Jurkat, Clone E6-1 (cell line): Measurements from ENCODE around the gene CHKB. TPM values are rescaled to one million over a fixed set of nuclear protein-coding genes. Genes with fewer than 3 reads are reported as not detected.
"Not testable (repeated sequence)": the region's sequence is repeated elsewhere in the genome, so short reads cannot be mapped to it uniquely, and the experiment has no call there.

Experiments
- DNase-seq: peaks from one replicate; pipeline ENCODE4 v3.0.0-alpha.2; 2011; ENCODE audit warnings: low read depth, low spot score
- H3K4me3 ChIP-seq: 2 replicates; pipeline ENCODE4 v1.5.1; 2011; ENCODE audit warnings: mild to moderate bottlenecking, low read length, control low read depth, moderate library complexity
- polyA plus RNA-seq: library from polyadenylated mRNA; unstranded; fragments of >200 nt; gene quantifications from one replicate; pipeline ENCODE4 v1.2.1, GENCODE V29; 2012; ENCODE audit warnings: missing spikeins; ENCODE audit not compliant: insufficient read length, insufficient read depth

Gene CHKB
- 76.0 TPM for polyA plus RNA-seq

GRCh38 chr22:50582493-50583293, at the start of gene CHKB:
Gene CHKB, minus strand, starts transcription at chr22:50582849. Its CDS starts 68 bp downstream, at chr22:50582781.
- peak; percentile 95 for DNase-seq

GRCh38 chr22:50630376-50630775, 47.7 kb upstream of the CHKB start:
- H3K4me3 ChIP-seq = no peak overlapping the region
- no peak for DNase-seq

More at GRCh38 chr22:50582493-50583293, at the start of gene CHKB:
- peak within 1 kb of the TSS; percentile 91 for H3K4me3 ChIP-seq

- H3K4me3 ChIP-seq = peak overlapping the region; percentile 55
- DNase-seq = peak; percentile 33
These were observed 46.0 kb upstream of the CHKB start for GRCh38 chr22:50628543-50629134.

- H3K4me3 ChIP-seq = peak within 1 kb of the TSS; percentile 55
- peak; percentile 67 for DNase-seq
These were observed 45.2 kb upstream of the CHKB start, which contains the start of gene ARSA for GRCh38 chr22:50627642-50628542. Gene ARSA, minus strand, starts transcription at chr22:50628152. Its CDS starts 373 bp downstream, at chr22:50627779.

GRCh38 chr22:50626850-50627641, 44.4 kb upstream of the CHKB start:
- peak overlapping the region; percentile 55 for H3K4me3 ChIP-seq
- no peak for DNase-seq

- H3K4me3 ChIP-seq = no peak overlapping the region; the same call in 1 of the 2 replicates
- no peak for DNase-seq
These were observed 43.7 kb upstream of the CHKB start for GRCh38 chr22:50626314-50626849.

- no peak for DNase-seq
These were observed 43.1 kb upstream of the CHKB start for GRCh38 chr22:50625568-50626313.

GRCh38 chr22:50625131-50625567, 42.5 kb upstream of the CHKB start:
- no peak for DNase-seq
- no peak overlapping the region for H3K4me3 ChIP-seq

More at GRCh38 chr22:50625568-50626313, 43.1 kb upstream of the CHKB start:
- H3K4me3 ChIP-seq = no peak overlapping the region

GRCh38 chr22:50624347-50625130, 41.9 kb upstream of the CHKB start:
- DNase-seq = no peak
- H3K4me3 ChIP-seq = no peak overlapping the region

- H3K4me3 ChIP-seq = no peak overlapping the region
- DNase-seq = no peak
These were observed 40.2 kb upstream of the CHKB start for GRCh38 chr22:50622723-50623327.

- DNase-seq = no peak
- peak overlapping the region; percentile 67 for H3K4me3 ChIP-seq
These were observed 39.5 kb upstream of the CHKB start for GRCh38 chr22:50621948-50622722.

- peak; percentile 76 for DNase-seq
- peak overlapping the region; percentile 67 for H3K4me3 ChIP-seq
These were observed 38.8 kb upstream of the CHKB start for GRCh38 chr22:50621356-50621880.

- peak; percentile 91 for DNase-seq
- peak overlapping the region; percentile 67 for H3K4me3 ChIP-seq
These were observed 38.1 kb upstream of the CHKB start for GRCh38 chr22:50620593-50621355.

- DNase-seq, H3K4me3 ChIP-seq: not testable (repeated sequence)
These were observed 31.6 kb upstream of the CHKB start for GRCh38 chr22:50614296-50614695.
